ENCODE results near the gene SMPX.

The SMPX gene

DNA sequence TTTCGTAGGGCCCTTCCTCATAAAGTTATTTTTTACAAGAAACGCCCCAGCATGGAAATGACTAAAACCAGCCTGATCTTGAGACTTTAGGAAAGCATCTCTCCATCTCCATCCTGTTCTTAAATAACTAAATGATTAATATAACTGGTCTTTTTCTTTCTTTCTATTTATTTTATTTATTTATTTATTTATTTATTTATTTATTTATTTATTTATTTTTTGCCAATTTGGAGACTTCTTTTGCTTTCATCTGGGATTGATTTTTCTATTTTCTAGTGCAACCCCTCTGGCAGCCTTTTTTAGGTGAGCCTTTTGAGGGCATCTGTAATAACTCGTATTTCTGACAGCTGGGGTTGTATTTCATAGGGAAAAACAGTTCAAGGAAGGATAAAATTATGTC lies 98.6 kb downstream of the SMPX start:
- TF ChIP-seq, protein P1, sequence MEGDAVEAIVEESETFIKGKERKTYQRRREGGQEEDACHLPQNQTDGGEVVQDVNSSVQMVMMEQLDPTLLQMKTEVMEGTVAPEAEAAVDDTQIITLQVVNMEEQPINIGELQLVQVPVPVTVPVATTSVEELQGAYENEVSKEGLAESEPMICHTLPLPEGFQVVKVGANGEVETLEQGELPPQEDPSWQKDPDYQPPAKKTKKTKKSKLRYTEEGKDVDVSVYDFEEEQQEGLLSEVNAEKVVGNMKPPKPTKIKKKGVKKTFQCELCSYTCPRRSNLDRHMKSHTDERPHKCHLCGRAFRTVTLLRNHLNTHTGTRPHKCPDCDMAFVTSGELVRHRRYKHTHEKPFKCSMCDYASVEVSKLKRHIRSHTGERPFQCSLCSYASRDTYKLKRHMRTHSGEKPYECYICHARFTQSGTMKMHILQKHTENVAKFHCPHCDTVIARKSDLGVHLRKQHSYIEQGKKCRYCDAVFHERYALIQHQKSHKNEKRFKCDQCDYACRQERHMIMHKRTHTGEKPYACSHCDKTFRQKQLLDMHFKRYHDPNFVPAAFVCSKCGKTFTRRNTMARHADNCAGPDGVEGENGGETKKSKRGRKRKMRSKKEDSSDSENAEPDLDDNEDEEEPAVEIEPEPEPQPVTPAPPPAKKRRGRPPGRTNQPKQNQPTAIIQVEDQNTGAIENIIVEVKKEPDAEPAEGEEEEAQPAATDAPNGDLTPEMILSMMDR (conservative IDR thresholded peaks at IDR 0.05; ENCODE audit: control insufficient read depth, insufficient read depth, low read depth, low read length), result no peak
- H3K4me3 ChIP-seq (ENCODE audit: control insufficient read depth, low read depth, low read length), result no peak overlapping the region
- no peak for DNase-seq (ENCODE audit: low read depth)

DNA sequence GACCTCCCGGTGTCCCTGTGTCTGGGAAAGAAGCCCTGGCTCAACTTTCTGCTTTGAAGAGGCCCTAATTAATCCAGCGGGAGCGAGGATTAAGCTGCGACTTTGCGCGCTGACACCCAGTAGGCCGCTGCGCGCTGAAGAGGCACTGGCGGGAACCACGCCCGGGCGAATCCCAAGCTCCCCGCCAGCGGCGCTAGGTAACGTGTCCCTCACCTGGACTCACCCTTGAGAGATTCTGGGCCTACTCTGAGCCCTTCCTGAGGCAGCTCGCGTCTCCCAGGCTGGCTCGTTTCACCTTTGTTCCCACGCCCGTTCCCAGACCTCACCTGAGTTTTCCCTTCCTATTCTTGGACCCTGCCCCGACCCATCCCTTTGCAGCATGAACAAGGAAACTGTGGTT lies 99.2 kb downstream of the SMPX start:
- TF ChIP-seq, protein P1 (conservative IDR thresholded peaks at IDR 0.05; ENCODE audit: control insufficient read depth, insufficient read depth, low read depth, low read length), result no peak
- H3K4me3 ChIP-seq (ENCODE audit: control insufficient read depth, low read depth, low read length), result no peak overlapping the region
- no peak for DNase-seq (ENCODE audit: low read depth)

DNA sequence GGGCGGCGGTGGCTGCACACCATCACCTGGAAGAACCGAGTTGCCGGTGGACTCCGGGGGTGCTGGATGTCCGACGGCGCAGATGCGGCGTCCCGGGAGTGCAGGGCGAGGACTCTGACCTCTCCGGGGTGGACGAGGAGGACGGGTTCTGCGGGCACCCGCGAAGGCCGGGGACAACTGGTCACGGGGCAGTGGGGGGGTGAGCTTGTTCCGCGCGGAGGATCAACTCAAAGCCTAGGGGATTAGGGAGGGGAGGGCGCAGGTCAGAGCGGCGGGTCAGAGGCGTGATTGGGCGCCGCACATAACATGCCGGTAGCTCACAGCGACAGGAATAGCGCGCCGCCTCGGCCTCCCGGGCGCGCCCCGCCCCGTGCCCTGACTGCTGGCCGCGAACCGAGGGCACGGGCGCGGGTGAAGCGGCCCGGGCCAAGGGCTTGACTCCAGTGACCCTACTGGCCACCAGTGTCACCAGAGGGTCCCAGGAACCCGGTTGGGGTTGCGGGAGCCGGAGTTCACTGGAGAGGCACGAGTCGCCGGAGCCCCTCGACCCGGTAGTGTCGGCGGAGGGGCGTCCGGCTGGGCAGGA lies 99.7 kb downstream of the SMPX start, which contains the start of gene KLHL34:
Gene KLHL34, minus strand, starts transcription at position 179 of the 586 bp plus-strand sequence. CDS start 542 bp downstream, outside the sequence.
- no peak for DNase-seq (ENCODE audit: low read depth)
- H3K4me3 ChIP-seq (ENCODE audit: control insufficient read depth, low read depth, low read length), result no peak within 1 kb of the TSS
- TF ChIP-seq, protein P1 (conservative IDR thresholded peaks at IDR 0.05; ENCODE audit: control insufficient read depth, insufficient read depth, low read depth, low read length), result no peak

DNA sequence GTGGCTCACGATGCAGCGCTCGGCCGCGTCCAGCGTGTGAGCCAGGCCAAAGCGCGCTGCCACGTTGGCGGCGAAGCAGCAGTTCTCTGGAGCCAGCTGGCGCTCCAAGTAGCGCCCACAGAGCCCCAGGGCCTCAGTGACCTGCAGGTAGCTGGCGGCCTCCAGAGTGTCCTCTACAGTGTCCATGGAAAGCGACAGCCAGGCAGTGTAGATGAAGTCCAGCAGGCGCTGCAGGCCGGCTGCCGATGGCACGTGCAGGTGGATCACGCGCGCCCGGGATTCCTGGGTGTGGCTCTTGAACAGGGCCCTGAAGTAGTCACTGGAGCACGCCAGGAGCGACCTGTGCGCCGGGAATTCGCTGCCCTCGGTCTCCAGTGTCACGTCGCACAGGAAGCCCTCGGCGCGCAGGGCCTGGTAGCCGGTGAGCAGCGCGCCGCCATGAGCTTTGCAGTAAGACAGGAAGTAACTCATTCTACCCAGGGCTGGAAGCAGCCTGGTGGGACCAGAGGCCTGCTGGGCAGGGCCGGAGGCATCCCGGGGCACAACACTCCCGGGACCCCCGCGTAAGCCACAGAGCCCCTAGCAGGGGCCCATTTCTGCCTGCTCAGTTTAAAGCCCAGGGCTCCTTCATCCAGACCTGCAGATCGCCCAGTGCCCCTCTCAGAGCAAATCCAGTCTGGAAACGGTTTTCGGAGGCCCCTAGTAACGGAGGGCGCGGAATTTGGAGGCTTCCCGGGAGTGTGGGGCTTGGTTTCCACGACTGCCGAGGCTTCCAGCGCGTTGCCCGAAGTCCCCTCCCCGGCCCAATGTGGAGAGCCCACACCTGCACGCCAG lies 100.4 kb downstream of the SMPX start:
- no peak overlapping the region for H3K4me3 ChIP-seq (ENCODE audit: control insufficient read depth, low read depth, low read length)
- DNase-seq (ENCODE audit: low read depth), result no peak
- TF ChIP-seq, protein P1 (conservative IDR thresholded peaks at IDR 0.05; ENCODE audit: control insufficient read depth, insufficient read depth, low read depth, low read length), result no peak

DNA sequence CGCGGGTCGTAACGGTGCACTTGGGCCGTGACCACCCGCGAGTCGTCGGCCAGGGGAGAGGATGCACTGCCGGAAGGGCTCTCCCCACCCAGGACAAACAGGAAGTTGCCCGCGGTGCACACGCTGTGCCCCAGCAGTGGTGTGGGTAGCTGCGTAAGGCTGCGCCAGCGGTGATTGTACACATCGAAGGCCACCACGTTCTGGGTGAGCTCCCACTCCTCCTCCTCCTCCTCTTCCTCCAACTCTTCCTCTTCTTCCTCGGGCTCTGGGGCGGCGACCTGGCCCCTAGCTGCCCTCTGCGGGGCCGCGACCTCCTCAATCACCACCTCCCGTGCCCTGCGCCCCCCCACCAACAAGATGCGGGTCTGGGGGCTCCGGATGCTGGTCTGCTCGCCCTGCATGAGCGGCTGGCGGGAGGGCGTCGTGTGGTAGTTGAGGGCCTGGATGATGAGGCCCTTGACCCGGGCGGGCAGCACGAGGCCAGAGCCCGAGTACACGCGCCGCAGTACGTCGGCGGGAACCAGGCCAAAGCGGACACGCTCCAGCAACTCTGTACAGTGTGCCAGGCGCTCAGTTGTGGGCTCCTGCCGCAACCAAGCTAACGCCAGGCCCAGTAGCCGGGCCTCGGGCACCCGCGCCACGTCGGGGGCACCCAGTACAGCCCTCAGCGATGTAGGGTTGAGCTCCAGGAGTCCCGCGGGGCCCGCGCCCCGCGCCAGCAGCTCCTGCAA lies 101.2 kb downstream of the SMPX start:
- DNase-seq (ENCODE audit: low read depth), result no peak
- TF ChIP-seq, protein P1 (conservative IDR thresholded peaks at IDR 0.05; ENCODE audit: control insufficient read depth, insufficient read depth, low read depth, low read length), result no peak
- no peak overlapping the region for H3K4me3 ChIP-seq (ENCODE audit: control insufficient read depth, low read depth, low read length)

Measured in fibroblast of mammary gland (primary cell).